T-helper 22 cell (primary cell): Measurements from ENCODE around the gene CAV3.

Experiments used
- DNase-seq: peaks from one replicate; pipeline ENCODE4 v3.0.0-alpha.2; 2020; ENCODE audit warnings: low read depth

The CAV3 gene

DNA sequence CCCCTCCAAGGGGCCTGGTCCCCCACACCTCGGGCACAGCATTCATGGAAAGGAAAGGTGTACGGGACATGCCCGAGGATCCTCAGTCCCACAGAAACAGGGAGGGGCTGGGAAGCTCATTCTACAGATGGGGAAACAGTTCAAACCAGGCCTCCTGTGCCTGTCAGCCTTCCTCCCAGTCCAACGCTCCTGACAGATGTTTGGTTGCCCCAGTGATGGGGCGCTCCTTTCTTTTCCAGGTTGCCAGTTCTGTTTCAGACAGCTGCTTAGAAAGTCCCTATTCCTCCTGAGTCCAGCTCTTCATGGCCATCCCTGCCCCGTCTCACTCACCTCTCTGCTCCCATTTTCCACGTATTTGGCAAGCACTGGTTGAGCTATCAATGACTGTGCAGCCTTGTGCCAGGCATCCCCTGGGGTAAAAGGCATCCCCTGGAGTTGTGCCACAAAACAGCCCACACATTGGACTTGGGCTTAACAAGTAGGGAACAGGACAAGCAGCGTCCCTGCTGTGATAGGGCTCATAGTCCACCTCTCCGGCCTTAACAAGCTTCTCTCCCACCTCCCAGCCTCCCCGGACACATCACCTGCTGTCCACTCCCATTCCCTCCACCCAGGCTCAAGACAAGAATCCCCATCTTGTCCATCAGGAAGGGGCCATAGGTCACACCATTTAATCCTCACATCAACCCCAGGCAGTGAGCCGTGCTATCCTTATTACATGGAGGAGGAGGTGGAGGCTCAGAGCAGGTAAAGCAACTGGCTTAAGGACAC lies 29.2 kb downstream of the CAV3 start:
- DNase-seq, result no peak

DNA sequence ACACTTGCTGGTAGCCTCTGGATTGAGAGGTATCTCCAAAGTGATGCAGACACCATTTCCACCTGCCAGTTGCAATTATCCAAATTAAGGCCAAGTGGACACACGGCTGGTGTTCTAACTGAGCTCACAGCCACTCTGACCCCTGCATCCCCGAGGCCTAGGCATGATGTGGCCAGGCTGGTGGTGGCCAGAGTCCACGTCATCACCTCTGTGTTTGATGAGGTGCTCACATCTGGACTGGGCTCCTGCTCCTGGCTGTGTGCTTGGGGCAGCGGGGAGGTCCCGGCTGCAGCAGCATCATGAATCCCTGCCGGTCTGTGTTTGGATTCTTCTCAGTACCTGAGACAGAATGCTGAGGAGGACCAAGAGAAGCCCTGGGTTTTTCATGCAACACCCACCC lies 30.9 kb downstream of the CAV3 start:
- DNase-seq, result no peak

DNA sequence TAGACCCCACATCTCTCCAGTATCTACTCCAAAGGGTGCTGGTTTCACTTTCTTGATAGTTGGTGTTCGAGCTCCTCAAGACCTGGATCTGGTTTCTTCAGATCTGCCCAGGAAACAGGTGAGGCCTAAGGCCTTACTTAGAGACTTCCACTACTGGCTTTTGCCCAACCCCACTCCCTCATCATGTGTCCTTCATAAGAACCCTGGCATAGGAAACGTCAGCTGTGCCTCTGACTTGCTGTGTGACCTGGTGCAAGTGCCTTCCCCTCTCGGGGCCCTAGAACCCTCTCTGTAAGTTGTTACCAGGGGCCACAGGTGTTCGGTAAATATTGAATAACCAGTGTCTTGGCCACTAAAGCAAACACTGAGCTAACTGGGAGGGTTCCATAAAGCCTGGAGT lies 31.9 kb downstream of the CAV3 start:
- no peak for DNase-seq

DNA sequence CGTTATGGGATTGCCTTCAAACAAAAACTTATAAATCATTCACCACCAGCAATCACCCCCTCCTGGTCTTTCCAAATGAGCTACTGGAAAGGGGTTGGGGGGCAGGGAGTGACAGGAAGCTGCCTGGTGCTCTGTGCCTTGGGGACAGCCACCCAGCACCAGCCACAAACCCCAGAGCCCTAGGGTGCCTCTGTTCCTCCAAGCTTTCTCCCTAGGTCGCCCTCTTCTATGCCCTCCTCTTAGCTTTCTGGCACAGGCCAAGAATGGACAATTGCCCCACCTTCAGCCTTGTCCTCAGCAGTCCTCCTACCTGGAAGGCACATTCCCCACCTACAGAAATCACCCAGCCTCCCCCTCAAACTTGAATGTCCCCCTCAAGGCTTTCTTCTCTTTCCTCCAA lies 32.5 kb downstream of the CAV3 start:
- no peak for DNase-seq

DNA sequence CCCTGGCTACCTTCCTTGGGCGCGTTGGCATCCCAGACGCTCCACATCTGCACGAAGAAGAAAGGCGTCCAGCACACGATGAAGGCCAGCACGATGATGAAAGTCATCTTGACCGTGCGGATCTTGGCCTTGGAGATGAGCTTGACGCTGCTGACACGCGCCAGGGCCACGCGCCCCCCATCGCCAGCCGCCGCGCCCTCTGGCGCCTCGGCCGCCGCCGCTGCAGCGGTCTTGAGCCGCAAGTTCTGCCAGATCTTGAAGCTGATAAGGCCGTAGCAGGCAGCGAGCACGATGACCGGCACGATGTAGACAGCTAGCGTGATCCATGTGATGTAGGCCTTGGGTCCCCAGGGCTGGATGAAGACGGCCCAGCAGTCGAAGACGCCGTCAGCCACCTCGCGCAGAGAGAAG lies 33.7 kb downstream of the CAV3 start:
- DNase-seq, result no peak

DNA sequence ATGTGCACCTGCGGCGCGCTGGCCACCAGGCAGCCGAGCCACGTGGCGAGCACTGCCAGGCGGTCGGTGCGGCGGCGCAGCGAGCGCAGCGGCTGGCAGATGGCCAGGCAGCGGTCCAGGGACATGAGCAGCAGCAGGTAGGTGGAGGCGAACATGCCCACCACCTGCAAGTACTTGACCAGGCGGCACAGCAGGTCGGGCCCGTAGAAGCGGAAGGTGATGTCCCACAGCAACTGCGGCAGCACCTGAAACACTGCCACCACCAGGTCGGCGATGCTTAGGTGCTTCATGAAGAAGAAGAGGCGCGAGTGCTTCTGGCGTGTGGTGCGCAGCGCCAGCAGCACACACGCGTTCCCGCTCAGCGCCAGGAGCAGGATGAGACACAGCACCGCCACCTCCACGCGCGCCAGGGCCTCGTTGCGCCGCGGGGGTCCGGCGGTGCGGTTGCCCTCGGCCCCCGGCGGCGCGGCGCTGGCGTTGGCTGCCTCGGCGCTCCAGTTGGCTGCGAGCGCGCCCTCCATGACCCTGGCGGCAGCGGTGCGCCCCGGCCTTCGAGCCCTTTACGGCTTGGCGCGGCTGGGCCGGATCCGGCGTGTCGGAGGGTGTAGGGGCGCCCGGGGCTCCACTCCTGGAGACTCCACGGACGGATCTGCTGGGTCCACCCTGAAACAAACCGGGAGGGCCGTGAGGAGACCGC lies 34.2 kb downstream of the CAV3 start:
- DNase-seq, result no peak

DNA sequence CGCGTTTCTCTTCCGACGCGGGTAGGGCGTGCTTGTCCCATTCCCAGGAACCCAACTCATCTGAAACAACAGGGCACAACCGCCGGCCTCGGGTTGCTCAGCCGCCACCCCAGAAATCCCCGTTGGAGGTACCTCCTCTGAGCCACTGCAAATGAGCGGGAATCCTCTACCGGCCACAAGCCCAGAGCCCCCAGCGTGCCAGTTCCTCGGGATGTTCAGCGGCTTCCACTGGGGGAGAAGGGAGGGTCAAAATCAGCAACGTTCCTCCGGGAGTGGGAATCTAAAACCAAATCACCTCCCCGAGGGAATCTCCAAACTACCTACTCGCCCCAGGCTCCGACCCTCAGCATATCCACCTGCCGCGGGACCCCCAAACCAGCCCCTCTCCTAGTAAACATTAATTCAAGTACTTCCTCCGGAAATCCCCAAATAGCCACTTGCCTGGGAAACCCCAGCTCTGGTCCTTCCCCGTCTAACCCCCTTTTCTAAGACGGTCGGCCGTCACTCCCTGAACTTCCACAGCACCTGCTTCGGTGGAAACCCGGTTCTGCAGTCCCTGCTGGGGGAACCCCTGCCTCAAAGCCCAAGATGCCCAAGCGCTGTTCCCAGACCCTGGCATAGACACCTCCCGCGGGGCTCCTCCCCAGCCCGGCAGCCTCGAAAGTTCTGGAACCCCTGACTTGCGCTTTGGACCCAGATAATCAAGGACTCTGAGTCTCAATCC lies 34.9 kb downstream of the CAV3 start:
- no peak for DNase-seq

DNA sequence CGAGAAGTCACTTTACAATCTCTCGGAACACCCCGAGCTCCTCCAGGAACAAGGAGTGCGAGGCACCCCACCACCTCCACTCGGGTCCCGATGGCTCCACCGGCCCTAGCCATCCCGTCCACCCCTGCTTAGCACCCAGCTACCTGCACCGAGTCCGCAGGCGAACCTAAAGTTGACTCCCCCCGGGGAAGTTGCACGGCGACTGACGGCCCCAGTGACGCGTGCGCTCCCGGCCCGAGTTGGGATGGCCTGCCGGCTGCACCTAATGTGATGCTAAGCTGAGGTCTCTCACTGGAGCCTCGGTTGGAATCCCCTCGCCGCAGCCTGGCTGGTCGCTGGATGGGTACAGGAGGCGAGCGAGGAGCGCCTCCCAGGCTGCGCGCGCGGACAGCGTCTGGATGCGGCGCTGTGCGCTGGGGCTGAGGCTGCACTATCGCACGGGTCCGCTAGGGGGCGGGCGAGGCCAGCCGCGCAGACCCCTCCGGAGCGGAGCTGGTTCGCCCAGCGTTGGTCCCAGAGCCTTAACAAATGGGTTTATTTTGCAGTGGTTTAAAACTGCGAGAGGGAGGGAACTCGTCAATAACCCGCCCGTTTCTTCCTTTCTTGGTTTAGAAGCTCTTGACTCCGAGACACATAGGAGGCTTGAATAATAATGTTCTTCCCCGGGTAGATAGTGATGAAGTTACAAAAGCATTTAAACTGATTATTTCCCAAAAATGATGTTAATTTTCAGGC lies 35.7 kb downstream of the CAV3 start, which contains the start of gene OXTR:
Gene OXTR, minus strand, starts transcription at position 526 of the 735 bp plus-strand sequence. CDS start 1,426 bp downstream, outside the sequence.
- DNase-seq, result no peak

DNA sequence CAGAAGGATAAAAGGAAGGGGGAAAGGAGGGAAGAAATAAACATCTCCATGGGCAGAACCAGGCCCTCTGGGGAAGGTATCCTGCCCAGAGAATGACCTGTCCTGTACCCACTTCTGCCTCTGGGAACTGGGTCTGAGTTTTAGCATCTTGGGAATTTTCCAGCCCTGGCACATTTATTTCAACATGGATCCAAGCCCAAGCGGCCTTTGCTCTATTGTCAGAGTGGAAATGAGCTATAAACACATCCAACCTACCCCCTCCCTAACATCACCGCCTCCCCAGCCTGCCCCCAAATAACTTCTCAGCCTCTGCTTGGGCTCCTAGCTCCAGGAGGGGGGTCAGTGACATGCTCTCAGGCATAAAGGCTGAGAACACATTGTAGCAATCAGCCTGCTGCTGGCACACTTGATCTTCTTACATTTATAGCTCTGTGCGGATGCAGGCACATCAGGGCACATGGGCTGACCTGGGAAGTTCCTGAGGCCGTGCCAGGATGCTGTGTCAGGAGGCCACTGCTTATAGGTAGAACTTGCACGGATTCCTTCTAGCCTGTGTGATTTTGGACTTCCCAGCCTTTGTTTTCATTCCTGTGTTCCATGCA lies 40.4 kb downstream of the CAV3 start:
- no peak for DNase-seq

DNA sequence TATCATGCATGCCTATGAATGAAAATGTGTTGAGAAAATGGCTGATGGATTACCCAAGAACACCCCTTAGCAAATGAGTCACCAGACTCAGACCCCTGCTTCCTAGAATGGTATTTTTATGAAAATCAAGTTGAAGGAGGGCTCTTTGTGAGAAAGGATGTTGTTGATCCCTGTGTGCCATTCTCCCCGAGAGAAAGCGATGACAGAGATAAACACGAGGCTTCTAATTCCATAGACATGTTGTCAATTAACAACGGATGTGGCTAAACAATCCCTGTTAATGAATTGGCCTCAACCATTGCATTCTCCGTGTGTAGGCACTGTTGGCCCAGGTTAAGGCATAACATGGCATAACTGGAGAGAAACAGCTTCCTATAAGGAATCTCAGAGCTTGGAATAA lies 41.6 kb downstream of the CAV3 start:
- DNase-seq, result no peak

DNA sequence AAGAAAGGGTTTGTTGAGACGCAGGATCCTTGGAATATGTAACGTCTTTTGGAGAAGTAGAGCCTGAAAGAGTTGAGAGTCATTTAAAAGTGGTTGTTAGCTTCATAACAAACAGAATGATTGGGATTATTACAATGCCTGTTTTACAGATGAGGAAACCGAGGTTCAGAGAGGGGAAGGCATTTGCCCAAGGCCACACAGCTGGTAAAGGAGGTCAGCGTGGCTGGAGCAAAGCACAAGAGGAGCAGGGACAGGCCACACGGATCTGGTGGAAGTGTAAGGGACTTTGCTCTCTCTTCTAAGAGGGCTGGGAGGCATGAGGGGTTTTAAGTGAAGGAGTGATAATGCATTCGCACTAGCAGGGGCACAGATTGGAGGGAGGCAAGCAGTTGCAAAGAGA lies 42.0 kb downstream of the CAV3 start:
- DNase-seq, result no peak

DNA sequence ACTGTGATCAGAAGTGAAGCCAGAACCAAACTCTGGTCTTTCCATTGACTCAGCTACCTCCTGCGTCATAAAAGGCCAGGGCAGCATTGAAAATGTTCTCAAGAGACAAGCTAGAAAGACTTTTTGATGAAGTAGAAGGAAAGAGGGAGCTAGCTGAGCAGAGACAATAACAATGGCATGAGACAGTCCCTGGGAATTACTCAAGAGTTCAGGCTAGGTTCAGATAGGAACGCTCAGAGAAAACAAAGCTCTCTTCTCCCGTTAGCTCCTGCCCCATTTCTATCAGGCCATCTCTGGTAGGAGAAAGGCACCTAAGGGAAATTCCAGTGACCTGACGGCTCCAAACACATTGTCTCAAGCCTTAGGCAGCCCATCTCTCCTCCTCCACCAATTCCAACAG lies 42.8 kb downstream of the CAV3 start:
- no peak for DNase-seq

DNA sequence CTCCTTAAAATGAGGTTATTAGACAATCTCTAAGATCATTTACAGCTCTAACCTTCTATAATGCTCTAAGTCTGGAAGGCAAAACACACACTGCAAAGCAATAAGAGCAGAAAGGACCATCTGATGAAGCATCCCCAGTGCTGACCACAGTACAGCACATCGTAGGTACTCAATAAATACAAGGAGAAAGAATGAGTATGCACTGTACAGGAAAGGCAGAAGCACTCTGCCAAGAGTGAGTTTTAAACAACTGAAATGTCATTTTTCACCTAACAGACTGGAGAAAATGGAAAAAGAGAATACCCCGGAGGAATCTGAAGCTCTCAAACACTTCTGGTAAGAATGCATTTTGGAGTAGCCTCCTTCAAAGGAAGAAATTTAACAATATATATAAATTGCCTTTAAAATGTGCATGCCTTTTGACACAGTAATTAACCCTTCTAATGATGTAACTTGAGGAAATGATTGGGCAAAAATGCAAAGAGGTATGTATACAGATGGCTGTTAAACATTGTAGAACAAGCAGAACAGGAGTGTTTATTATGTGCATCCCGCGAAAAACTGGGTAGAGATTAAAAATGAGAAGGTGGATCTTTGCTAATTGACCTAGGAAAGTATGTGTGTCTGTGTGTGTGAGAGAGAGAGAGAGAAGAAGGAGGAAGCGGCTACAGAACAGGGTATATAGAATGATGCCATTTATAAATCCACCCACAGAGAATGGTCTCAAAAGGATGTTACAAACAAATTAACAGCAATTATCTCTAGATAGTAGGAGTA lies 43.8 kb downstream of the CAV3 start:
- no peak for DNase-seq

DNA sequence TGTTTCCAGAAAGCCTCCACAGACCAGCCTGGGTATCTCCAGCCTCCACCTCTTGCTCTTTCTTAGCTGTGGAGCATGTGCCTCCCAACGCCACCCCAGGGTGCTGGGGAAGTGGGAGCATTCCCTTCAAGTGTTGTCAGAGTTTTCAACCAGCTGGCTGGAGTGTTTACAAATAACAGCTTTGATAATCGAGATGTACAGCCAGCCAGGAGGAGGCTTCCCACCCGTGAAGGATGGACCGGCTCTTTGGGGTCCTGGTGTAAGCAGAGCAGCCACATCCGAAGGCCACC lies 44.3 kb downstream of the CAV3 start:
- DNase-seq, result no peak

DNA sequence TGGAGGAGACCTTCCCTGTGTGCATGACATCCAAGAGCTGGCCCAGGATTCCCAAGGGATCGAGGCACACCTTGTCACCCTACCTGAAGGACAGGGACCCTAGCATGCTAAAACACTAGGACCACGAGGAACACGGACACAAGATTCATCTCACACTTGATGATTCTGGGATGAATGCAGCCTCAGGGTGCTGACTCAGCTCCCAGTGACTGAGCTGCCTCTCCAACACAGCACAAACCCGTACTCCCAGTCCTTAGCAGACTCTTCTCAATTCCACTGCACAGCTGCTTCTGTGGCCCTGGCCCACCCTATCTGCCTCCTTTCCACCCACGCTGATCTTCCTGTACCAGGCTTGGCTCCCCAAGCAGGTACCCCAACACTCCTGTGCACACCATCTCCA lies 44.9 kb downstream of the CAV3 start:
- no peak for DNase-seq

DNA sequence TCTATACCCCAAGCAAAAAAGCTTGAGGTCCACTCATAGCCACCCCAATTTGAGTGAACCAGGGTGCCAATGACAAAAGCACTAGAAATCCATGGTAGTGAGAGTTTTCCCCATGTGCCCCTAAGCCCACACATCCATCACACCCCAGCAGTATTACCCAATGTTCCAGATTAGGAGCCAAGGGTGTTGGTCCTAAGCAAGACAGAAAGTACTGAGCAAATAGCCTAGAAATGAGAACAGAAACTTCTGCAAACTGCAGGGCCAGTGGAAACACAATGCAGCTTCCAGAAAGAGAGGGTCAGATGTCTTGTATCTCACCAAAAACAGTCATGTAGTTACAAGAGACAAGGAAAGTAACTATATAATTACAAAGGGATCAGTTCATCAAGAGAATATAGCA lies 46.7 kb downstream of the CAV3 start:
- no peak for DNase-seq

DNA sequence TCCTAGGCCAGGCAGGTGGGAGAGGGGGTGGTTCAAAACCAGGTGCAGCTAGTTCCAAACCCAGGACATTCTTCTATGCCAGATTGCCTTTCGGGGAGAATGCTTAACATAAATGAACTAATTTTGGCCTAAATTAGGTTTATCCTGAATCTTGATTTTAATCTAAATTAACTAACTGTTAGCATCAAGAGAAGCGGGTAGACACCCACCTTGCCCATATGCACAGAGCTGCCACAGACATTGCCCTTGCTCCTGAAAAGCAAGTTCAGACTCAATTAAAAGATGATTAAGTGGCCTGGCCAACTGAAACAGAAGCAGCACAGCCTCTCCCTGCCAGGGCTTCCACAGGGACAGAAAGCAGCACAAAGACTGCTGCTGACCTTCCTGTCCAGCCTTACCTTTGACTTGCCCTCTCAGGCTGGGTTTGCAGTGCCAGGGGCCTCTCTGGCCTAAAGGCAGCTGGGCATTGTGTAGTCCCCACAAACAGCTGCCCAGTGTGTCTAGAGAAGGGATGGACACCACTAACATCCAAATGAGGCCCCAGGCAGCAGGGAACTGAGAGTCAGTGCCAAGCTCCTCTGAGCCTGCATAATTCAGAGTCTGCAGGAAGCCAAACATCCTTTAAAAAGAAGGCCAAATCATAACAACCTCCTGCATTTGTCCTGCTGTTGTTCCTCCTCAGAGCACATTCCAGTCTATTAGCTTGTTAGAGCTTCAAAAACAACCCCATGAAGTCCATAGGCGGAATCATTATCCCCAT lies 51.3 kb downstream of the CAV3 start:
- no peak for DNase-seq

DNA sequence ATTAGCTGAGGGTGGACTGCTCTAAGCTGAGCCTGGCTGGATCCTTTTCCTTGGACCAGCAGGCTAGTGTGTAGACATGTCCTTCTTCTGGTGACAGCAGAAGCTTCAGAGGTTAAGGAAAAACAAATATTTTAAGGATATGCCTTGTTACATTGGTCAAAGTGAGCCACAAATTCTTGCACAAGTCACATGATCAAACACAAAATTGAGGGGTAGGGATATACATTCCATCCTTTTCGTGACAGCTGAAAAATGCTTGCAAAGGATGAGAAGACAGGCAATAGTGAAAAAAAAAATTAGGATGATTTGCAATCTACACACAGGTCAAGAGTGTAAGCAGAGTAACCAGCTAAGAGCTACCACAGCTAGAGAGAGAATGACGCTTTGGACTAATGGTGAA lies 56.9 kb downstream of the CAV3 start:
- no peak for DNase-seq

DNA sequence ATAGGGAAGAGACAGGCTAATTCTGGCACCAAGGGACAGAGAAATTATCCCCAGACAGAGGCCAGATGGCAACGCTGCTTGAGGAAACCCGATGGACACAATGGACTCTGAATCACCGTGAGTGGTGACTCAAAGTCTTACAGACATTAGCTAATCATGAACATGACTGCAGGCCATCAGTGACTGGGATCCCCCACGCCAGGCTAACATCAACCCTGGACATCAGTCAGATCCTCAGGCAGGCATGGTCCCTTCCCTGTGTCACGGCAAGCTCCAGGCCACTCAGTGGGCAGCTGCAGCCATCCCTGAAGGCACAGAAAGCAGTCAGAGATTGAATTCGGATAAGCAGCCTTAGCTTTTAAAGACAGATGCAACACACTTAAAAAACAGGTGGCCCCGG lies 59.6 kb downstream of the CAV3 start:
- no peak for DNase-seq

DNA sequence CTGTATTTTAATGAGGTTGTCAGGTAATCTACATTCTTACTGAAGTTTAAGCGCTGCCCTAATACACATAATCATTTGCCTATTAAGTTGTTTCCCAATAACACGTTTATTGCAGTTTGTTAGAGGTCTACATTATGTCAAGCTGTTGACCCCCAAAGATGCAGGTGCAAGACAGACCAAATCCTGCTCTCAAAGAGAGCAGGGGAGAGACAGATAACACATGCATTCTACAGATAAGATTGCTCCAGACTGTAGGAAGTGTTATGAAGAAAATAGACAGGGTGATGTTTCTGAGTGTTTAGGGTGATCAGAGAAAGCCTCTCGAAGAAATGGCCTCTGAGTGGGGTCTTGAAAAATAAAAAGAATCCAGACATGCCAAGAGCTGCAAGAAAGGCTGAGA lies 60.6 kb downstream of the CAV3 start:
- no peak for DNase-seq
